ENCODE measurements around the gene SPATA1. TPM values are rescaled to one million over a fixed set of nuclear protein-coding genes. Genes with fewer than 3 reads are reported as not detected.

SPATA1 gene
- total and polyA plus RNA-seq, 2 of the 8 experiments (the other 6 are each of a cell fraction or from before 2014, with no cell fraction given) = 0.51 to 1.1 TPM

DNA sequence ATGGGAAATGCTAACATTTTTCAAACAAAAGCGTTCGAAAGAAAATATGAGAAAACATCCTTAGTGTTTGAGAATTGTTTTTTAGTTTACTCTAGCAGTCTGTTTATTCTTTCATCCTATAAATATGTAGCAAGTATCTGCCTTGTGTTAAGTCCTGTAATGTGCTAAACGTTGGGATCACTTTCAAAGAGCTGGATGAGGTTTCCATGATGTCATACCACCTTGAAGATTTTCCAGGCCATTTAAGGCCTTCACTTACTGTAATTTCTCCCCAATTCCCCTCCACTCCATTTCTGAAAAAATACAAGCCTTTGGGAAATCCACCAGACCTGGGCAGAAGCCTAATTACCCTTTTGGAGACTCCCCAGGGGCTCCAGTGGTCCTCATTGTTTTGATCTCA, 92.2 kb downstream of the SPATA1 start:
- Histone ChIP-seq H4K5ac (ENCODE audit: insufficient read length, low read depth, low read length) (no peak overlapping the region), H2BK120ac (replicated peaks; ENCODE audit: low read depth, low read length) (no peak overlapping the region), H3K36me3 (ENCODE audit: control insufficient read depth in 2 of 4, insufficient read depth in 4 of 4, low read length in 3 of 4) (no peaks in the 10 kb centered on the region), H3K27me3 (replicated peaks in 1 of 4; ENCODE audit: control insufficient read depth in 3 of 4, extremely low read depth in 1 of 4, insufficient read depth in 3 of 4, low read length in 3 of 4) (no peaks in the 10 kb centered on the region), H3K79me1 (ENCODE audit: low read depth, low read length) (no peaks in the 10 kb centered on the region), H2BK5ac (ENCODE audit: low read depth, low read length) (no peak overlapping the region), H4K91ac (replicated peaks; ENCODE audit: insufficient read length, low read length) (no peak overlapping the region), H3K9ac (replicated peaks in 1 of 4; ENCODE audit: extremely low read depth in 1 of 4, low read depth in 3 of 4, low read length in 3 of 4) (no peak overlapping the region), H3K4ac (replicated peaks; ENCODE audit: insufficient read length, low read depth, low read length) (no peak overlapping the region), H3K4me2 (ENCODE audit: insufficient read depth in 1 of 2, low read depth in 2 of 2, low read length in 2 of 2) (no peak overlapping the region), H3K4me1 (replicated peaks in 1 of 4; ENCODE audit: control insufficient read depth in 3 of 4, insufficient read depth in 4 of 4, low read length in 3 of 4) (no peaks in the 10 kb centered on the region; a peak in 1 of 7 replicates), H2BK12ac (ENCODE audit: low read depth, low read length) (no peak overlapping the region), H2BK15ac (ENCODE audit: low read length) (no peak overlapping the region), H2BK20ac (ENCODE audit: low read length) (no peak overlapping the region), H4K8ac (ENCODE audit: extremely low read depth, insufficient read depth, low read length) (no peak overlapping the region), H3K27ac (ENCODE audit: low read depth, low read length) (no peak overlapping the region), H3K4me3 (ENCODE audit: extremely low read depth in 1 of 4, insufficient read depth in 2 of 4, low read depth in 3 of 4, low read length in 4 of 4) (no peak overlapping the region), H3K56ac (replicated peaks; ENCODE audit: insufficient read length, low read depth, low read length) (no peak overlapping the region), H3K23ac (ENCODE audit: insufficient read length) (no peak overlapping the region), H3K9me3 (ENCODE audit: insufficient read depth in 2 of 2, low read depth in 1 of 2, low read length in 1 of 2) (no peaks in the 10 kb centered on the region), H3K14ac (ENCODE audit: insufficient read length) (no peak overlapping the region), H3K79me2 (ENCODE audit: control insufficient read depth in 1 of 2, insufficient read depth in 2 of 2, low read length in 2 of 2) (no peaks in the 10 kb centered on the region), H2AFZ (ENCODE audit: low read length) (no peak overlapping the region), H4K20me1 (replicated peaks in 1 of 2; ENCODE audit: control insufficient read depth in 1 of 2, insufficient read depth in 2 of 2, low read length in 2 of 2) (no peaks in the 10 kb centered on the region), H3K18ac (ENCODE audit: extremely low read depth, low read length) (no peak overlapping the region), H2AK5ac (ENCODE audit: low read depth, low read length) (no peak overlapping the region), H3K23me2 (ENCODE audit: low read depth, low read length) (no peaks in the 10 kb centered on the region)
- ChIA-PET POLR2A (ENCODE audit: partially characterized antibody) (no interaction called here), CTCF (ENCODE audit: partially characterized antibody) (interaction anchor here (1.0 kb wide), 1 partner anchor 61 kb away, joined by 3 read pairs; no protein-coding TSS in a partner anchor)
- DNase-seq (ENCODE audit: low read depth in 1 of 2, low spot score in 2 of 2) (no peak), FAIRE-seq (no peak)
- 90% methylated on average over 3 of the region's 3 CpGs; no CpG with 5 or more reads in 1 of the 2 experiments for WGBS, 2 experiments (ENCODE audit: extremely low coverage in 1 of 2, insufficient coverage in 1 of 2, insufficient read length in 1 of 2, insufficient replicate concordance in 2 of 2, low coverage in 1 of 2, low lambda C conversion rate in 2 of 2, missing lambda C conversion rate in 1 of 2)
- no peak for TF ChIP-seq MAFK (IDR thresholded peaks at IDR 0.05; ENCODE audit: low read depth, low read length)
- TF ChIP-seq RBBP5 (IDR thresholded peaks at IDR 0.05; ENCODE audit: borderline replicate concordance, low read depth, low read length) = no peak
- no peak for TF ChIP-seq GABPA (IDR thresholded peaks at IDR 0.05; ENCODE audit: borderline replicate concordance, insufficient read depth, low read length)
- no peak for TF ChIP-seq POLR2AphosphoS5 (IDR thresholded peaks at IDR 0.05; ENCODE audit: low read depth, low read length)
